GM19452 (cell line): Measurements from ENCODE around the gene PIK3IP1.
"Not testable (repeated sequence)": the region's sequence is repeated elsewhere in the genome, so short reads cannot be mapped to it uniquely, and the experiment has no call there.

Source experiments
- ATAC-seq: cut with Tn5 transposase; IDR thresholded peaks from one replicate; pipeline ENCODE4 v1.9.1; 2021; ENCODE audit not compliant: unreplicated experiment

Gene PIK3IP1, protein sequence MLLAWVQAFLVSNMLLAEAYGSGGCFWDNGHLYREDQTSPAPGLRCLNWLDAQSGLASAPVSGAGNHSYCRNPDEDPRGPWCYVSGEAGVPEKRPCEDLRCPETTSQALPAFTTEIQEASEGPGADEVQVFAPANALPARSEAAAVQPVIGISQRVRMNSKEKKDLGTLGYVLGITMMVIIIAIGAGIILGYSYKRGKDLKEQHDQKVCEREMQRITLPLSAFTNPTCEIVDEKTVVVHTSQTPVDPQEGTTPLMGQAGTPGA

DNA sequence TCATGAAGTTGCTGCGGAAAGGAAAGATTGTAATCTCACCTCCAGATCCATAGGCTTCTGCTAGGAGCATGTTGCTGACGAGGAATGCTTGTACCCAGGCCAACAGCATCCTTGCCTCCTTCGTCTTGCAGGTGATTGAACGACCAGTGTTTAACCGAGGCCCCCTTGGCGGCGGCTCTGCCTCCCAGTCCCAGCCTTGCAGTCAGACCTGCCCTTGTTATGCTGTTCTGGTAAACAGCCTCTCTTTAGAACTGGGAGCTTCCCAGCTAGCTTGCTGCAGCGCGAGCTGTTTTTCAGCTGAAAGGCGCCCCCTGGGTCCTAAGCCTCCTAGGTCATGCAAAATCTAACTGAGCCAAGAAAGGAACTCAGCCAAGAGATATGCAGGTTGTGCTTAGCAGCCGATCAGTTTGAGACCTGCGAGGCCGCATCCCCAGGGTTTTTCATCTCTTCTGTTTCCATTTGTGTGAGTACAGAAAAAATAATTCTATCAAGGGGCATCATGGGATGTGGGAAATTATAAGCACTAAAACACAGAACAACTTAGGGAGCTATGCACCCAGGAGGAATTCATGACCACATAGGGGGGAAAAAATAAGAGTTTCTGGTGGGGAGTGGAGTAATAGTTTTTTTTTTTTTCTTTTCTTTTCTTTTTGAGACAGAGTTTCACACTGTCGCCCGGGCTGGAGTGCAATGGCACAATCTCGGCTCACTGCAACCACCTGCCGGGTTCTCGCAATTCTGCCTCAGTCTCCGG, at the start of gene PIK3IP1:
Gene PIK3IP1 (minus strand): TSS at position 253 of the 754 bp plus-strand sequence. CDS start 144 bp downstream, at position 109.
- no peak for ATAC-seq

GRCh38 chr22:31341386-31342088, 49.2 kb upstream of the PIK3IP1 start:
- no peak for ATAC-seq

DNA sequence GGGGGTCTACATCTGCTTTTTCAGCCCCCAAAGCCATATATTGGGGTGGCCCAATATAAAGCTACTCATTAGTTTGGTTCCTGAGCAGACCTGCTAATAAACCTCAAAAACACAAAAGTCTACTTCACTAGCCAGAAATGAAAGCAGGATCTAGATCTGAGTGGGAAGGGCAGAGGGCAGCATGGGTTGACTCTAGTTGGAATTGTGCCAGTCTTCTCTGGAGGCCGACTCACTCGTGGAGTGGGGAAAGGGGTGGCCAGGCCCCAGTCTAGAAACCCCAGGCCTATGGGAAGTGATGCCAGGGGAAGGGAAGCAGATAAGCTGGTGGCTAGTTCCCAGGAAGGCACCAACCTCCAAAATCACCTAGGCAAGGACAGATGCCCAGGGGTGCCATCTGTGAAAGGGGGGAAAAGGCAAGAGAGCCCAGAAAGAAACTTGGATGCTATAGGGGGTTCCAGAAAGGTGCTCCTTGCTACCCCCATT, 48.5 kb upstream of the PIK3IP1 start:
- no peak for ATAC-seq

DNA sequence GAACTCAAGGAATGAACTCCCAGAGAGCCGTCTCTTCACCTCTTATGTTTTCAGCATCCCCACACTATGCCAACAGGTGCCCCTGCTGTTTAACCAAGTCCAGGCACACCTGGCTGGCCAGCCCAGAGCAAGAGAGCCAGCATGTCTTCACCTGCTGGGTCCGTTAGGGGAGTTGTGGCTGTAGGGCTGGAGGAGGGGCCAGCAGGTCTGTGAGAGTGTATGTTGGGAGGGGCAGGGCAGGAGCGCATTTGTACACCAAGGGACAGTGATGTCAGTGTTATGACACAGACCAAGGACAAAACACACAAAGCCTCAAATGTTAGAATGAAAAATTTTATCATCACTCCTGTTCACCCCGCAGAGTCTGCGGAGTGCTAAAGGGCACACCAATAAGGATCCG, 48.1 kb upstream of the PIK3IP1 start:
- ATAC-seq = no peak

- ATAC-seq = no peak
These were observed 47.0 kb upstream of the PIK3IP1 start for GRCh38 chr22:31339148-31339832.

DNA sequence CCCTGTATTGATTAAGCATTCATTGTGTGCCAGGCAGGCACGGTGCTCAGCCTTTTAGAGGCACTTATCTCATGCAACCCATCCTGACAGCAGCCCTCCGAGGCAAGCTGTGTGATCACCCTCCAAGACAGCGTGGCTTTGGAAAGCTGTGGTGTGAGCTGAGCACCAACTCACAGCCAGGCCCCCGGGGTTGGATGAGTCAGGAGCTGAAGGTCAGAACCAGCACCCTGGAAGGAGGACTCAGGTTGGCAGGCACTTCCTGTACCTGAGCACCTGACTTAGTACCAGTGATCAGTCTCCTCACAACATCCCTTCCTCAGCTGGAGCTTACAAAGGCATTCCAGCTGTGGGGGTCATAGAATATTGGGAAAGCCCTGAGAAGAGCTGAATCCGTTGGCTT, 44.9 kb upstream of the PIK3IP1 start:
- ATAC-seq = no peak

DNA sequence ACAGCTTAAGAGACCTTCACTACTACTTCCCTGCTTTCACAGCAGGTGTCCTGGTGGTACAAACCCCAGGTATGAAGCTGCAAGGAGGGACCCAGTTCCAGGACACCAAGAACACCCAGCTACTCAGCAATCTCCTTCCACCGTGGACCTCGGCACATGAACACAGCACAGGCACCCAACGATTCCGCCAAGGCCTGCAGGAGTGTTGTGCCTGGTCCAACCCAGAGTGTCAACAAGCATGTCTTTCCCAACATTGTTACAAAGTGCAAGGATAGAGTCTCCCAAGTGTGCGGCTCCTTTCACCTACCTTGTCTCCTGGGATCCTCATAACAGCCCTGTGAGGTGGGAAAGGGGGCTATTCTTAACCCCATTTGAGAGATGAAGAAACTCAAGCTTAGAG, 42.0 kb upstream of the PIK3IP1 start:
- no peak for ATAC-seq

DNA sequence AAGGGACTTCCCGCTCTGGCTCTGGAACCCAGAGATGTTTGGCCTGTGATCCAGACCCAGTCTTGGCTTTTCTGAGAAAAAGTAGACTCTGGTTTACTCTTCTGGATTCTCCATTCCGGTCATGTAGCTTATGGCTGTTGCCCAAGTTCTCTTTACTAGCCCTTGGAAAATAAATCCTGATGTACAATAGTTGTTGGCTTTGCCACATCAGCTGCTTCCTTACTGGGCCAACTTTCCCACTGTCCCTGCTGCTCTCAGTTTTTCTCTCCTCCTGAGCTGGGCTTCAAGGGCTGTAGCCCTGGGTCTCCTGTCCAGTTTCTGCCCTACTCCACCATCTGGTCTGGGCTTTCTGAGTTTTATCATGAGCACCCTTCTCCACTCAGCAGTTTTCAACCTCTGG, 41.4 kb upstream of the PIK3IP1 start:
- no peak for ATAC-seq

- ATAC-seq = no peak
These were observed 40.6 kb upstream of the PIK3IP1 start for GRCh38 chr22:31332886-31333285.

DNA sequence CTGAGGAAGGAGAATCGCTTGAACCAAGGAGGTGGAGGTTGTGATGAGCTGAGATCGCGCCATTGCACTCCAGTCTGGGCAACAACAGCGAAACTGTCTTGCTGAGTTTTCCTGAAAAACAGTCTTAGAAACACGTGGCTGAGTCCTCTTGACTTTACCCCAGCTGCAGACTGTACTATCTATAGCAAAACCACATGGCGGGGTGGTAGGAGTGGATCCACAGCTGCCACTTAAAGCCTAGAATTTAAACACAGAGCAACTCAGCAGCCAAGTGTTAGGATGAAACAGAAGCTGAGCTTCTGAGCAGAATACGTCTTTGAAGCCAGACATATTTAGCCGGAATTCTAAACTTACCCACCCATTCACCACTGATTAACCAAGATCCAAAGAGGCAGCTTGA, 39.7 kb upstream of the PIK3IP1 start:
- ATAC-seq = no peak

GRCh38 chr22:31329453-31330215, 37.3 kb upstream of the PIK3IP1 start:
- no peak for ATAC-seq

- ATAC-seq = no peak
These were observed 36.7 kb upstream of the PIK3IP1 start for GRCh38 chr22:31329029-31329428.

DNA sequence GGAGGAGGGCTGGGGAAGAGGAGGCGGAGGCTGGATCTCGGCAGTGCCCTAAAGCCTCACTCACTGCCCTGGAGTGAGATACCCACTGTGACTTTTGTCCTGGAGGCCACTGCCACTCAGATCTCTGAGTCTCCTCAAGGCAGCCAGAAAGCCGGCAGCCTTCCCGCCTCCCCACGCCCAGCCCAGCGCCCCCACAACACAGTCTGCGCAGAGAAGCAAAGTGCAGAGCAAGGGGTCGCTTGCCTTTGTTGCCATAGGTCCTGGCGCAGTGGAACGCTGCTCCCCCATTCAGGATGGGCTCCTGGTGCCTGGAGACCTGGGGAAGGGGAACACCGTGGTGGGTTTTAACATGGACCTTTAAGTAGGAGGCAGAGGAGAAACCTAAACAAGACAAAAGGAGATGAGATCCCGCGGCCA, 36.3 kb upstream of the PIK3IP1 start:
- ATAC-seq = no peak

DNA sequence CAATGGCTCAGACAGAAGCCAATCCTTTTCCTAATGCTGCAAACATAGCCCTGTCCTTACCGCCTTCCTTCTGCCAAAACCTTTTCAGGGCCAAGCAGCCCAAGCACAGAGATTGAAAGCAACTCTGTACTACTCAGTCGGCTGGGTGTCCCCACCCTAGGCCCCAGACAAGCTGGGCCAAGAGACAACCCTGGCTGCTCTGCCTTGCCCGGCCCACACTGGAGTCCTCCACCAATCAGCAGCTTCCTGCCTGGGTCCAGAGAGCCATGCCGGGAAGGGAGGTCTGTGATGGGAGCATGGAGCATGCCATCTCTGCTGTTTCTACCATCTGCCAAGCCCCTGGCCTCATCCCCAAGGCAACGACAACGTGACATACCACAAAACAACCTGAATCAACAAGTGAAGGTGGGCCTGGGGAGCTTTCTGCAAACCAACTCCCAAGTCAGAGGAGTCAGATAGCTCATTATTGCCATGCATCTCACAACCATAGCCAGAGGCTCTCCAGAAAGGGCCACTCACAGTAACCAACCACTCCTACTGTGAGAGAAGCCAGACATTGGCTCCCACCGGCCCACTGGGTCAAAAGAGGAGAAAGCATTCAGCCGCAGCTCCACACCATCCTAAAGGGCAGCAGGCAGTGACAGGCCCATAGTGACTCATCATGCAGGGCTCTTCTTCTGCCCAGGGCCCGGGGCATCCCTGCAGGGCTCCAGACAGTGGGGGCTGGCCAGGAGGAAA, 35.7 kb upstream of the PIK3IP1 start:
- no peak for ATAC-seq

DNA sequence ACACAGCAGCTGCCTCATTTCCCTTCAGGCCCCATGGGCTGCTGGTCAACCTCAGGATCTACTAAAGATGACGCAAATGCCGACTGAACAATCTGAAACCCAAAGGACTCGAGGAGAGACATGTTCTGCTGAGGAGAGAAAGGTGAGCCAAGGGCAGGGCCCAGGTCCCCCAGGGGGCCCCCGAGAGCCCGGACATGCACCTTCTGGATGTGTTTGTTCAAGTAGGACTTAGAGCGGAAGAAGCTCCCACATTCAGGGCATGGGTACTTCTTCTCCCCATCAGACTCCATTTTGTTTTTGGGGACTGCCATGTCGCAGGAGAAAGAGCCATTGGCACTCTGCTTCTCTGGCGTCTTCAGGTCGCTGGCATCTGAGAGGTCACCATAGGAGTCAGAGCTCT, 34.6 kb upstream of the PIK3IP1 start:
- no peak for ATAC-seq

DNA sequence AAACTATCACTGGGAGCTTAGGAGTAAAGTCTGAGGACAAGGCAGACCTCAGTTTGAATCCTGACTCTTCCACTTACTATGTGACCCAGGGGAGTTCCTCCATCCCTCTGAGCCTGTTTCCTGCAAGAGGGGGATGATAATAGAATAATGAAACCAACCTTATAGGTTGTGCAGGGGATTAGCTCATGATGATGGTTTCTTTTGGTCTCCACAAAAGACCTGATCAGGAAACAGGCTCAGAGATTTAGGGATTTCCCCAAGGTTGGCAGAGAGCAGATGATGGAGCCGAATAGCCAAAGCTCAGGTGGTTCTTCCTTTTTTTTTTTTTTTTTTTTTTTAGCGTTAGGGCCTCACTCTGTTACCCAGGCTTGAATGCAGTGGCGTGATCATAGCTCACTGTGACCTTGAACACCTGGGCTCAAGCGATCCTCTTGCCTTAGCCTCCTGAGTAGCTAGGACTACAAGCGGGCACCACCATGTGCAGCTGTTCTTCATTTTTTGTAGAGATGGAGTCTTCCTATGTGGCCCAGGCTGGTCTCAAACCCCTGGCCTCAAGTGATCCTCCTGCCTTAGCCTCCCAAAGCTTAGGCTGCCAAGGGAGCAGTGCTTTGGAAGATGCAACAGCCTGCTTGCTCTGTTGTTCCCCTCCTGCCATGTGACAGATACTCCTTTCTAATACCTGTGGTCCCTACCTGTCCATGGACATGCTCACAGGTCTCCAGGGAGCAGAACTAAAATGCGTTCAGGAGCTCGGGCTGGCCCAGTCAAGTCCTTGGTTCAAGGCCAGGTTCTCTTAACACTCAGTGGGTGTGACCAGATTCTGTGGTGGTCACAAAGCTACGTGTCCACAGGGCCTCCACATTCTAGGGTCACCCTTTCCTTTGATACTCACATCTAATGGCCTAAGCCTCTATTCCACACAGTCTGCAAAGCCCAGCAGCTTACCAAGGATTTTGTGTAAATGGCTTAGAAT, 31.6 kb upstream of the PIK3IP1 start:
- ATAC-seq = no peak

GRCh38 chr22:31321421-31321820, 29.1 kb upstream of the PIK3IP1 start:
- no peak for ATAC-seq

- ATAC-seq = not testable (repeated sequence)
These were observed 21.9 kb upstream of the PIK3IP1 start for GRCh38 chr22:31314220-31314619.
